SKM-1 (cell line): Measurements from ENCODE around the gene TIRAP.
A peak's percentile ranks its signal among the peaks of the same experiment; 100 is the strongest.
"Not testable (repeated sequence)": the region's sequence is repeated elsewhere in the genome, so short reads cannot be mapped to it uniquely, and the experiment has no call there.

Source experiments
- DNase-seq: peaks from one replicate; lab custom pipeline; 2025; ENCODE audit not compliant: unreplicated experiment; lab: John Stamatoyannopoulos, UW

Gene TIRAP

DNA sequence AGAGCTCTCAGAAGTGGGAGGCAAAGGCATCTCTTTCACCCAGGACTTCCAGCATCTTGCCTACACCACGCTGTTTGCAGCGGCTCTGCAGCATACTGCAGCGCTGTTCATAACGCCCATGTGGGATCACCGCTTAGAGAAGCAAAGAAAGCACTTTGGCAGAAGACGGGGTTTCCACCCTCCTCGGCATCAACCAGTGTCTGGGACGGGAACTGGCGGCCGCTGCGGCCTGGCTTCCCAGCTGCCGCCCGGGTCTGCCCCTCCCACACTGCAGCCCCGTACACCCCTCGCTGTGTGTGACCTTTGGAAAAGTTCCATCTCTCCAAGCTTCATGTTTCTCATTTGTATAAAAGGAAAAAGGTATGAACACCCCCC lies 545 bp upstream of the TIRAP start:
- no peak for DNase-seq

GRCh38 chr11:126284829-126285228 lies 1.9 kb downstream of the TIRAP start:
- no peak for DNase-seq

- no peak for DNase-seq
These were observed 5.3 kb downstream of the TIRAP start for GRCh38 chr11:126288237-126288636.

GRCh38 chr11:126290887-126291286 lies 8.0 kb downstream of the TIRAP start:
- DNase-seq = no peak

DNA sequence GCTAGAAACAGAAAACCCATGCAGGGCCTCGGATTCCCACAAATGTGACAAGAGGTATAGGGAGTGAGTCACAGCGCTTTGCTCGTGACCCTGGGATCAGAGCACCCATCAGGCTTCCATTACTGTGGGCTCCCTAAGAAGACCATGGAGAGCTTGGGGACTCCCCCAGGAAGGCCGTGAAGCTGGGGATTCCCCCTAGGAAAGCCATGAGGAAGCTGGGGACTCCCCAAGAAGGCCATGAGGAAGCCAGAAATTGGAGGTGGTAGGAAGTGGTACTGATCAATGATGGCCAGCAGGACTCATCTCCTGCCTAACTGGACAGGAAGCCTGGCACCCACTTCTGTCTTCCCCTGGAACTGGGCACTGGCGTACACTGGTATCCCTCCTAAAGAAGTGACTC lies 10.8 kb downstream of the TIRAP start:
- DNase-seq = no peak

- DNase-seq = no peak
These were observed 14.1 kb downstream of the TIRAP start for GRCh38 chr11:126297004-126297403.

GRCh38 chr11:126303623-126304456 lies 20.9 kb downstream of the TIRAP start, which contains the start of gene DCPS:
TSS of gene DCPS (plus strand) at chr11:126304060. CDS start at chr11:126304081, 21 bp downstream.
- peak; percentile 66 for DNase-seq

DNA sequence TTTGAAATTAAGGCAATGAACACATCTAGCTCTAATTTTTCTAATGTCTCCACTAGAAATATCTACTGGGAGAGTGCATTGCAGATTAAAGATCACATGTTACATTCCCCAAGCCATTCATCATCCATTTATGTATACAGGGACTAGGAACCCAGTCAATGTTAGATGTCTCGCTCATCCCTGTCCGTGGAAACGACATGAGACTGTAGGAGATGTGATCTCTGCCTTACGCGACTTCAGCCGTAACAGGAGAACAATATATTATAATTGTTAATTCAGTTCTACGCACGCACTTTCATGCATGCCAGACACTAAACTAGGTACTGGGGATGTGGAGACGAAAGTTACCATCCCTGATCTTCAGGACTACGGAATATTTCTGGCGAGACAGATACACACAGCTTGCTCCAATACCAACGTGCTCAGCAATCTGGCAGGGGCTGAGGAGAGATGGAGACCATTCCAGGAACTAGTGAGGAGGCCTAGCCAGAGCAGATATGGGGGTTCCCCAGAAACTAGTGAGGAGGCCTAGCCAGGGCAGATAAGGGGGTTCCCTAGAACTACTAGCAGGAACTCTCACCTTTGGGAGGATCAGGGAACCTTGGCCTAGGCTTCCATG lies 21.7 kb downstream of the TIRAP start:
- no peak for DNase-seq

DNA sequence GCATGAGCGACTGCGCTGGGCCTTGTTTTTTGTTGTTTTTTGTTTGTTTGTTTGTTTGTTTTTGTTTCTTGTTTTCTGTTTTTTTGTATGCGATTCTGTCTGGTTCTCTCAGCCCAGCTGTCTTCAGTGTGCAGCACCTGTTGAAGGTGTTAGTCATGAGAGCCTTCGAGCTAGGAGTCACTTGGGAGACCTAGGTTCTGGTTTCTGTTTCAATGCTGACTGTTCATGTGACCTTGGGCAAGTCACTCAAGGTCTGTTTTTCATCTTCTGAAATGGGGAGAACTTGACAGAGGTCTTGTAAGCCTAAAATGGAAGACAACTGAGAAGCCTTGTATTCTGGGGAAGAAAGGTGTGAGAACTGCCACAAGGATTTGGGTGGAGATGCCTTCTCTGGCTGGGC lies 22.8 kb downstream of the TIRAP start:
- DNase-seq = no peak

GRCh38 chr11:126307706-126308105 lies 24.8 kb downstream of the TIRAP start:
- DNase-seq = no peak

- DNase-seq = no peak
These were observed 25.4 kb downstream of the TIRAP start for GRCh38 chr11:126308271-126308671.

DNA sequence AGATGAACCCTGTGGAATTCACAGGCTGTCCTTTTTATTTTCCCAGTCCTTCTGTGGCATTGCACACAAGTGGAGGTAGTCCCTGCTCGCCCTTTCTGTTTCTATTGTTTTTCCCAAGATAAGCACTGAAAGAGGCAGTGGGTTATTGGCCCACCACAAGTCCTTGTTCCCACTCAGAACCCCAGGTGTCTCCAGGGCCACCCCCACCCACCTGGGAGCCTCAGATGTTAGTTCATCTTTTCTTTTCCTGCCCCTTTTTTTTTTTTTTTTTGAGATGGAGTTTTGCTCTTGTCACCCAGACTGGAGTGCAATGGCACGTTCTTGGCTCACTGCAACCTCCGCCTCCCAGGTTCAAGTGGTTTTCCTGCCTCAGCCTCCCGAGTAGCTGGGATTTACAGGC lies 25.9 kb downstream of the TIRAP start:
- not testable (repeated sequence) for DNase-seq

DNA sequence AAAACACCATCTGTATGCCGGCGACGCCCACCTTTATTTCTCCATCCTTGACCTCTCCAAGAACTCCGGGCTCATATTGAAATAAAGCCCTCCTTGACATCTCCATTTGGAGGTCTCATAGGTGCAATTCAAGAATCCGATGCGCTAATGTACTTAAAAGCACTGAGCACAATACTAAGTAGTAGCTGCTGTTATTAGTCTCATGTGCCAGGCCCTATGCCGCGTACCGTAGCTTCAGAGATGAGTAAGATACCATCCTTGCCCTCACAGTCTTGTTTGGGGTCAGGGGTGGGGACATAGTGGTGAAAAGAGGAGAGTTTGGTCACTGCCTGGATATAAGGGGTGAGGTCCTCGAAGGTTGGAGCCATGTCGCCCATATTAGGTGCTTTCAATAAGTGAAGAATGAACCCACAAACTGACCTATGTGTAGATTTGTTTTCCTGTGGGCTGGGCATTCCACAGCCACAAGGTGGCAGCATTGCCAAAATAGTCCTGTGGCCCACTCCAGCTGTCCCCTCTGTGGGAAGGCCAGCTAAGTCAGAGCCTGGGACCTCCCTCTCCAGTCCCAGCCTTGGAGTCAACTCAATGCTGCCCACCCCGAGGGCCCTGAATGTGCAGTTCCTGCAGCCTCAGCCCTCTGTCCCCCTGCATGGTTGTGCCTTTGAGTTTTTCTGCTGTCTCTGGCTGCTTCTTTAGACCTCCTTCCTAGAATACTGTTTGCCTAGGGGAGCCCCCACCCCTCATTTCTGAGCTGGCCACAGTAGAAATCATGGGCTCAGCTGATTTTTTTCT lies 27.5 kb downstream of the TIRAP start:
- DNase-seq = peak; percentile 28

GRCh38 chr11:126310992-126311310 lies 28.1 kb downstream of the TIRAP start:
- no peak for DNase-seq

DNA sequence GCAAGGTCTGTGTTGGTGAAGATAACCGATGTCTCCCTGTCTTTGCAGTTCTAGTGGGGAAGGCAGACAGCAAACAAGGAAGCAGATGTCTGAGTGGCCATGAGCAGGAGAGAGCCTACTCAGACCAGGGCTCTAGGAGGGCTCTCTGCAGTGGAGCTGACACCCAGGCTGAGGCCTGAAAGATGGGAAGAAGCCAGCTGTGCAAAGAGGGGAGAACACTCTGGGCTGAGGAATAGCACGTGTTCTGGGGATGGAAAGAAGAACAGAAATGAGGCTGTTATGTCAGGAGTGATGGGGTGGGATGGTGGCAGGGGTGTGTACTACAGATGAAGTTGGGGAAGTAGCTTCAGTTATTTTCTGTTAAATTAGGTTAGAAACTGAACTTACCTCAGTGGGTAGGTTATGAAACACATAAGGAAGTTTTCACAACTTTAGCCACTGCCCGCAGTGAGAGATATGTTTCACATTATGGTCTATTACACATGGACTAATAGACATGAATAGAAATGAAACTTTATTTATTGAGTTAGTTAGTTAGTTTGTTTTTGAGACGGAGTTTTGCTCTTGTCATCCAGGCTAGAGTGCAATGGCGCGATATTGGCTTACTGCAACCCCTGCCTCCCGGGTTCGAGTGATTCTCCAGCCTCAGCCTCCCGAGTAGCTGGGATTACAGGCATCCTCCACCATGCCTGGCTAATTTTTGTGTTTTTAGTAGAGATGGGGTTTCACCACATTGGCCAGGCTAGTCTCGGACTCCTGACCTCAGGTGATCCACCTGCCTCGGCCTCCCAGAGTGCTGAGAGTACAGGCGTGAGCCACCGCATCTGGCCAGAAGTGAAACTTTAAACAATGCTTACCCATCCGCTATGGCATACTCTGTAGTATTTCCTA lies 28.8 kb downstream of the TIRAP start:
- peak; percentile 93 for DNase-seq

DNA sequence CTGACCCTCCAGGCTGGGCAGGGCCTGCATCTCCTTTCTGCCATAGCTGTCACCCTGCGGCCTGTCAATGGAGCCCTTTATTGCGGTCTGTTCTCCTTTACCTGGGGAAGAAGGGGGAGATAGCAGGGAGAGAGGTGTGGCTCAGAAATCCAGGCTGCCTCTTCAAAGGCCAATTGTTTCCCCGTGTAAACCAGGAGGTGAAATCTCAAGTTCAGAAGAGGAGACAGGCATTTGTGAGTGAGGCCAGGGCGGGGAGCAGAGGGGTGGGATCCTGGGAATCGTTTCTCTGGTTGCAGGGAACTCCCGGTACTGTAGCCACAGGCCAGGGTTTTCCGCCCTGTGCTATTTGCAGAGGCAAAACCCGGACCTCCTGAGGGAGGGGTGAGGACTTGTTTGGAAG lies 30.1 kb downstream of the TIRAP start:
- no peak for DNase-seq

DNA sequence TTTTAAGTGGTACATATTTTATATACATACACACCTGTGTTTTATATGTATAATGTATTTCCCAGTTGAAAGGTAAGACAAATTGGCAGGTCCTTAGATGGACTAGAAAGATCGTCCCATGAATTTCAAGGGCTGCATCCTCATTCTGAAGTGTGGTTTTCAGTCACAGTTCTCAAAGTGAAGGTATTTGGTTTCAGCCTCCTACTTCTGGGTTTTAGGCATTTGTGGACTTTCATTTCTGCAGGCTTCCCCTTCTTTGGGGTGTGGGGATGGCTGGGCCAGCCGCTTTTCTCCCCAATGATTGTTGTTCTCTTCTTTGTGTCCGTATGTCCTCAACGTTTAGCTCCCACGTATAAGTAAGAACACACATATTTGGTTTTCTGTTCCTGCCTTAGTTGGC lies 30.9 kb downstream of the TIRAP start:
- DNase-seq = no peak

DNA sequence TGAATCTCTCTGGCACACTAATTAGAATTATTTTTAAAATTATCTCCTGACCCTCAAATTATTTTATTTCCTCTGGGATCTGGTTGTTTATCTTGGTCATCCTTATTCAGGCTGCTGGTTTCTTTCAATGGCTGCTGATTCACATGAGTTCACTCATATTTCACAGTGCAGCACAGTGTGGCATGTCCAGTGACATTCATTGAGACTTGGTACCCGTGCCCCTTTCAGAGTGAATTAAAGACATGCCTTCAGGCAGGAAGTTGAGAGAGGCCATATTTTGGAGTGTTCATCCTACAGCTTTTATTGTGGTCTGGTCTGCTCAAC lies 34.5 kb downstream of the TIRAP start:
- no peak for DNase-seq

- no peak for DNase-seq
These were observed 35.1 kb downstream of the TIRAP start for GRCh38 chr11:126317756-126318573.
